Stimulated activated naive CD8-positive, alpha-beta T cell treated with anti-CD3 and anti-CD28 coated beads, Interleukin-15, Interleukin-2, amounts not matched to agents 100 ng/mL and 50 ng/mL, for 24 hours (primary cell): Measurements from ENCODE around the gene CD2.
A peak's percentile ranks its signal among the peaks of the same experiment; 100 is the strongest.

Experiments
- H3K27ac Mint-ChIP-seq: one replicate; pipeline ENCODE4 v1.8.0; 2021; ENCODE audit warnings: mild to moderate bottlenecking, mixed read lengths
- H3K27me3 Mint-ChIP-seq: one replicate; pipeline ENCODE4 v1.8.0; 2021; ENCODE audit warnings: mixed read lengths
- H3K36me3 Mint-ChIP-seq: one replicate; pipeline ENCODE4 v1.8.0; 2021; ENCODE audit warnings: low read depth, mixed read lengths
- H3K4me1 Mint-ChIP-seq: one replicate; pipeline ENCODE4 v1.8.0; 2021; ENCODE audit warnings: low read depth, mixed read lengths
- H3K4me3 Mint-ChIP-seq: one replicate; pipeline ENCODE4 v1.8.0; 2021; ENCODE audit warnings: mild to moderate bottlenecking, mixed read lengths
- H3K9me3 Mint-ChIP-seq: one replicate; pipeline ENCODE4 v1.8.0; 2021; ENCODE audit warnings: mixed read lengths

Gene CD2

GRCh38 chr1:116804736-116805135 lies 50.5 kb downstream of the CD2 start:
- H3K4me3 Mint-ChIP-seq = peak overlapping the region; percentile 92
- H3K27ac Mint-ChIP-seq = peak overlapping the region; percentile 96
- no peaks in the 10 kb centered on the region for H3K27me3 Mint-ChIP-seq
- peaks cover 88% of the 10 kb centered on the region for H3K4me1 Mint-ChIP-seq
- peaks cover 45% of the 10 kb centered on the region for H3K36me3 Mint-ChIP-seq
- H3K9me3 Mint-ChIP-seq = no peaks in the 10 kb centered on the region

GRCh38 chr1:116805398-116805797 lies 51.2 kb downstream of the CD2 start:
- no peaks in the 10 kb centered on the region for H3K9me3 Mint-ChIP-seq
- peak overlapping the region; percentile 92 for H3K4me3 Mint-ChIP-seq
- H3K4me1 Mint-ChIP-seq = peaks cover 88% of the 10 kb centered on the region
- H3K36me3 Mint-ChIP-seq = peaks cover 39% of the 10 kb centered on the region
- peak overlapping the region; percentile 96 for H3K27ac Mint-ChIP-seq
- H3K27me3 Mint-ChIP-seq = no peaks in the 10 kb centered on the region

- Mint-ChIP-seq H3K36me3 (peaks cover 35% of the 10 kb centered on the region), H3K9me3 (no peaks in the 10 kb centered on the region), H3K27ac (peak overlapping the region; percentile 96), H3K4me3 (peak overlapping the region; percentile 92), H3K4me1 (peaks cover 88% of the 10 kb centered on the region), H3K27me3 (no peaks in the 10 kb centered on the region)
Observed at GRCh38 chr1:116806245-116806644, 52.0 kb downstream of the CD2 start.

- peak overlapping the region; percentile 96 for H3K27ac Mint-ChIP-seq
- H3K4me1 Mint-ChIP-seq = peaks cover 88% of the 10 kb centered on the region
- H3K36me3 Mint-ChIP-seq = peaks cover 35% of the 10 kb centered on the region
- peak overlapping the region; percentile 92 for H3K4me3 Mint-ChIP-seq
- peaks cover 1% of the 10 kb centered on the region for H3K9me3 Mint-ChIP-seq
- H3K27me3 Mint-ChIP-seq = no peaks in the 10 kb centered on the region
Observed at GRCh38 chr1:116806671-116807070, 52.4 kb downstream of the CD2 start.

GRCh38 chr1:116807394-116808199 lies 53.4 kb downstream of the CD2 start:
- peaks cover 9% of the 10 kb centered on the region for H3K9me3 Mint-ChIP-seq
- H3K4me1 Mint-ChIP-seq = peaks cover 88% of the 10 kb centered on the region
- H3K4me3 Mint-ChIP-seq = peak overlapping the region; percentile 92
- peak overlapping the region; percentile 96 for H3K27ac Mint-ChIP-seq
- H3K36me3 Mint-ChIP-seq = peaks cover 35% of the 10 kb centered on the region
- H3K27me3 Mint-ChIP-seq = no peaks in the 10 kb centered on the region

- H3K36me3 Mint-ChIP-seq = peaks cover 37% of the 10 kb centered on the region
- H3K4me3 Mint-ChIP-seq = peak overlapping the region; percentile 92
- peaks cover 14% of the 10 kb centered on the region for H3K9me3 Mint-ChIP-seq
- H3K27me3 Mint-ChIP-seq = no peaks in the 10 kb centered on the region
- H3K4me1 Mint-ChIP-seq = peaks cover 88% of the 10 kb centered on the region
- peak overlapping the region; percentile 96 for H3K27ac Mint-ChIP-seq
Observed at GRCh38 chr1:116808200-116808847, 54.1 kb downstream of the CD2 start.

GRCh38 chr1:116808848-116809508 lies 54.7 kb downstream of the CD2 start:
- no peaks in the 10 kb centered on the region for H3K27me3 Mint-ChIP-seq
- H3K4me3 Mint-ChIP-seq = peak overlapping the region; percentile 92
- peaks cover 37% of the 10 kb centered on the region for H3K36me3 Mint-ChIP-seq
- H3K27ac Mint-ChIP-seq = peak overlapping the region; percentile 96
- peaks cover 20% of the 10 kb centered on the region for H3K9me3 Mint-ChIP-seq
- H3K4me1 Mint-ChIP-seq = peaks cover 91% of the 10 kb centered on the region

- H3K4me3 Mint-ChIP-seq = no peak overlapping the region
- peaks cover 95% of the 10 kb centered on the region for H3K4me1 Mint-ChIP-seq
- H3K9me3 Mint-ChIP-seq = peaks cover 21% of the 10 kb centered on the region
- H3K27me3 Mint-ChIP-seq = no peaks in the 10 kb centered on the region
- peaks cover 41% of the 10 kb centered on the region for H3K36me3 Mint-ChIP-seq
- peak overlapping the region; percentile 81 for H3K27ac Mint-ChIP-seq
Observed at GRCh38 chr1:116811321-116811720, 57.1 kb downstream of the CD2 start.

- Mint-ChIP-seq H3K9me3 (peaks cover 21% of the 10 kb centered on the region), H3K4me3 (peak overlapping the region; percentile 68), H3K27me3 (no peaks in the 10 kb centered on the region), H3K4me1 (peaks cover 87% of the 10 kb centered on the region), H3K36me3 (peaks cover 41% of the 10 kb centered on the region), H3K27ac (peak overlapping the region; percentile 98)
Observed at GRCh38 chr1:116814926-116815723, 60.9 kb downstream of the CD2 start.

- peaks cover 23% of the 10 kb centered on the region for H3K36me3 Mint-ChIP-seq
- H3K4me1 Mint-ChIP-seq = peaks cover 63% of the 10 kb centered on the region
- H3K4me3 Mint-ChIP-seq = peak overlapping the region; percentile 71
- peaks cover 12% of the 10 kb centered on the region for H3K9me3 Mint-ChIP-seq
- no peaks in the 10 kb centered on the region for H3K27me3 Mint-ChIP-seq
- peak overlapping the region; percentile 98 for H3K27ac Mint-ChIP-seq
Observed at GRCh38 chr1:116817582-116818064, 63.4 kb downstream of the CD2 start.
